Endometrial microvascular endothelial cells (primary cell): Measurements from ENCODE around the gene NR4A3. TPM values are rescaled to one million over a fixed set of nuclear protein-coding genes. Genes with fewer than 3 reads are reported as not detected.

Source experiments
- in situ Hi-C: cut with HindIII; loops from 2 replicates; pipeline ENCODE4 v1.10.0; 2017; ENCODE audit warnings: low sequenced_read_pairs, low pct_unique_long_range_greater_than_20kb; ENCODE audit errors: inconsistent ontology term
- total RNA-seq: library from RNA; depleted of rRNA; stranded (reverse); fragments of >200 nt; gene quantifications from one replicate; pipeline ENCODE4 v1.2.3, GENCODE V29; 2015; ENCODE audit errors: inconsistent ontology term

Gene NR4A3
- total RNA-seq, 1 donor from 2014 or later = not detected

- in situ Hi-C loops = no loop called here
Measured at GRCh38 chr9:99866398-99866797, 44.7 kb downstream of the NR4A3 start.

- in situ Hi-C loops = no loop called here
Measured at GRCh38 chr9:99867536-99867935, 45.9 kb downstream of the NR4A3 start.

DNA sequence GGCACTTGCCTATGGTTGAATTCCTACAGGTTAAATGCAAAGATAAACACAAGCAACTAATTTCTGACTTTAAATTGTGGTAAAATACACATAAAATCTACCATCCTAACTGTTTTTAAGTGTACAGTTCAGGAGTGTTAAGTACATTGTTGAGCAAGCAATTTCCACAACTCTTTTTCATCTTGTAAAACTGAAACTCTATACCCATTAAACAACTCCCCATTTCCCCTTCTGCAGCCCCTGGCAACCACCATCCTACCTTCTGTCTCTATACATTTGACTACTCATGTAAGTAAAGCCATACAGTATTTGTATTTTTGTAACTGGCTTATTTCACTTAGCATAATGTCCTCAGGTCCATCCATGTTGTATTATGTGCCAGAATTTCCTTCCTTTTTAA lies 46.3 kb downstream of the NR4A3 start:
- in situ Hi-C loops = no loop called here

GRCh38 chr9:99868845-99869244 lies 47.2 kb downstream of the NR4A3 start:
- in situ Hi-C loops = no loop called here

DNA sequence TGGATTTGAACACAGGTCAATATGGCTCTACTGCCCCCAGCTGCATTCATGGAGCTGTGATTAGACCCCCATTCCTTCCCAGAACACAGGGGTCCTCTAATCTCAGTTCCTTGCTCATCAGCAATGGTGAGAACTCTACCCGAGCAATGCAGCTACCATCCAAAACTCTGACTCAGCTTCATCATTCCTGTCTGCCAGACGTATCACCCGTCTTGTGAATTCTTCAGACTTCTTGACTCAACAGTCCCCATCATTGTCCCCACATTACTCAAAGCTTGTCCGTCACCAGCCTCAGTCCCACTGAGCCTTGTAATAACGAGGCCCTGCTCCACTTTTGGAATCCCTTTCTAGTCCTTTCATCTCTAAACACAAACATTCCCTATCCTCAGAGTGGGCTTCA lies 48.4 kb downstream of the NR4A3 start:
- in situ Hi-C loops = no loop called here

DNA sequence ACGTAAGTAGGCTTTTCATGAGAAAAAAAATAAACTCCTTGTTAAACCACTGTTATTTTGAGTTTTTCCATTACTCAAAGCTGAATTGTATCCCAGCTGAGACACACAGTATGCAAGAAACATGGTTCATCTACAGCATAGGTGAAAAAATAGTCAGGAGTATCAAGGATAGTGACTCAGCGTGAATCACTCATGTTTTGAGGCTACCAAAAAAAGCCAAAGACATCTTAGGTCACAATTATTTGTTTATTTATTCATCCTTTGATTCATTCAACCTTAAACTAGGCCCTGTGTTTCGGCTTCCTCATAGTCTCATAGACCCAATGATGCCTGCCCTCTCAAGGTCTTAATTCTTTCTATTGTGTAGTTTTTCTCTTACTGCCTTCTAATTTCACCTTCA lies 51.8 kb downstream of the NR4A3 start:
- in situ Hi-C loops = no loop called here

DNA sequence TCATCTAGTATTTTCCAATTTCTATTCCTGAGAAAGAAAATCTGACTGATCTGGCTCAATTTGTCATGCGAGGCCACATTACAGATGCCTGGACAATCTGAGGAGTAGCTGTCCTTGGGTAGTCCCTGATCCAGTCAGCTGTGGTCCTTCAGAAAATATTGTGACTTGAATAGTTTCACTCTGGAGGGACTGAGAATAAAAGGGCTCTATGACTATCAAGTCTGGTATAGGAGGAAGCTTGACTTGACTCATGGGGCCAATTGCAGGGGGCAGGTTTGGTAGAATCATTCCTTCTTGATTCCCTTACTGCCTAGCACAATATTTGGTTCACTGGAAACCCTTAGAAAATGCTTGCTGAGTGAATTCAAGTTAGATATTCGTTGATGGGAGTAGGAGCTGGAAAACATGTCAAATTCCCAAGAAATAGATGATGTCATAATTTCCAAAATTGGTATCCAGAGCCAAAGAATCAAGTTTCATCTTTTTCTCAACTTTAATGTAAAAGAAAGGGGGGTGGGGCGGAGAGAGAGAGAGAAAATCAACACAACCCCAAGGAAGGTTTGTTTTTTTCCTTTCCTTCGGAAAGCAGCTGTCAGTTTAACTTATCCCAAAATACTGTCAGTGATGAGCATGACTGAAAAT lies 52.4 kb downstream of the NR4A3 start:
- in situ Hi-C loops = no loop called here

DNA sequence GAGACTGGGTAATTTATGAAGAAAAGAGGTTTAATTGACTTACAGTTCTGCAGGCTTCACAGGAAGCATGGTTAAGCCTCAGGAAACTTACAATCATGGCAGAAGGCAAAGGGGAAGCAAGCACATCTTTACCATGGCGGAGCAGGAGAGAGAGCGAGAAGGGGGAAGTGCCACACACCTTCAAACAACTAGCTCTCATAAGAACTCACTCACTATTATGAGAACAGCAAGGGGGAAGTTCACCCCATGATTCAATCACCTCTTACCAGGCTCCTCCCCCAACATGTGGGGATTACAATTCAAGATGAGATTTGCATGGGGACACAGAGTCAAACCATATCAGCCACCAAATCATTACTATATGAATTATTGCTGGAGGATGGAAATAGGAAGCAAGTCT lies 54.5 kb downstream of the NR4A3 start:
- in situ Hi-C loops = no loop called here

- in situ Hi-C loops = no loop called here
Measured at GRCh38 chr9:99878651-99879050, 57.0 kb downstream of the NR4A3 start.

GRCh38 chr9:99881769-99882168 lies 60.1 kb downstream of the NR4A3 start:
- in situ Hi-C loops = no loop called here

DNA sequence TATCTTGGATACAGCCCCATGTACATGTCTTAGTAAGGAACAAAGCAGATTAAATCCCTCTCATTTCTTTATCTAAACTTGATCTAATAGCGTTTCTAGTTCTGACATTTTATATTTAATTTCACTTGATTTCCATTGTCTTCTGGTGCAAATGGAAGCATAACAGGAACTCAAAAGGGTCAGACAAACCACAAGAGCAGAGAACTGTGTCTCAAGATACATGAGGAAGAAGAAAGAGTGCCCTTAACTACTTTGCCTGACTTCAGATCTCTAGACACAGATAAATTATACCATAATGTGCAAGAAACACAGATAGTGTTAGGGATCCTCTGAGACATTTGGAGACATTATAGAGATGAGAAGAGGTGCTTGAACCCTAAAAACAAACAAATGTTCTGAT lies 64.1 kb downstream of the NR4A3 start:
- in situ Hi-C loops = no loop called here

DNA sequence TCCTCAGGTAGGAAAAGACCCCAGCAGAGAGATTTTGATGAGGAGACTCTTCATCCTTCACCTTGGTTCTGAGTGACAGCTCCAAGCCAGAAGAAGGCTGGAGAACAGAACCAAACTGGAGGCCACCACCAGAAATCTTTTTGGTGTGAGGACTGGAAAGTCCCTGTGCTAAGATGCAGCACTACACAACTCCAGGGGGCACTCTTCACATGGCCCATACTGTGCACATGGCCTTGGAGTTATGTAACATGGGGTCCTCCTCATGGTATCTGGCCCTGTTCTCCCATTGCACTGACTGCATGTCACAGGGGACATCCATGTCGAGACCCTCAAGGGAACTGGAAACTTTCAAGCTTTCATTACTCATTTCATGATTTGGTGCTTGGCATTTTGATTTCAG lies 67.4 kb downstream of the NR4A3 start:
- in situ Hi-C loops = no loop called here

GRCh38 chr9:99894826-99895225 lies 73.1 kb downstream of the NR4A3 start:
- in situ Hi-C loops = no loop called here

DNA sequence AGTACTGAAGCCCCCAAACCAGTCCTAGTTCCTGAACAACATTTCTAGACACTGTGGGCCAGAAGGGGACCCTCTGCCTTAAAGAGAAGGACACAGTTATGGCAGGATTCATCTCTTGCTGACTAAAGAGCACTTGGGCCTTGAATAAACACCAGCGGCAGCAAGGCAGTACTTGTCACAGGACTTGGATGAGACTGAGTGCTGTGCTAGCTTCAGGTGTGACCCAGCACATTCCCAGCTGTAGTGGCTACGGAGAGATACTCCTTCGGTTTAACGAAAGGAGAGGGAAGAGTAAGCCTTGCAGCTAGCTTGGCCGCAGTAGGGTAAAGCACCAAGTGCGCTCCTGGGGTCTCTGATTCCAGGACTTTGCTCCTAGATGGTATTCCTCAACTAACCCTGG lies 73.8 kb downstream of the NR4A3 start:
- in situ Hi-C loops = no loop called here

DNA sequence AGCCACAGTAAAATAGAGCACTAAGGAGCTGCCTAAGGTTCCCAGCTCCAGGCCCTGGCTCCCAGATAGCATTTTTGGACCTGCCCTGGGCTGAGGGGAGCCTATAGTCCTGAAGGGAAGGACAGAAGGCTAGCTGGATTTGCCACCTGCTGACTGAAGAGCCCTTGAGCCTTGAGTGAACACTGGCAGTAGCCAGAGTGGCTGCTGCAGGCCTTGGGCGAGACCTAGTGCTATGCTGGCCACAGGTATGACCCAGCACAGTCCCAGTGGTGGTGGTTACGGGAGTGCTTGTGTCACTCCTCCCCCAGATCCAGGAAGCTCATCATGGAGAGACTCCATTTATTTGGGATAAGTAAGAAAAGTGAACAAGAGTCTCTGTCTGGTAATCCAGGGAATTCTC lies 74.4 kb downstream of the NR4A3 start:
- in situ Hi-C loops = no loop called here

GRCh38 chr9:99903393-99903792 lies 81.7 kb downstream of the NR4A3 start:
- in situ Hi-C loops = no loop called here

DNA sequence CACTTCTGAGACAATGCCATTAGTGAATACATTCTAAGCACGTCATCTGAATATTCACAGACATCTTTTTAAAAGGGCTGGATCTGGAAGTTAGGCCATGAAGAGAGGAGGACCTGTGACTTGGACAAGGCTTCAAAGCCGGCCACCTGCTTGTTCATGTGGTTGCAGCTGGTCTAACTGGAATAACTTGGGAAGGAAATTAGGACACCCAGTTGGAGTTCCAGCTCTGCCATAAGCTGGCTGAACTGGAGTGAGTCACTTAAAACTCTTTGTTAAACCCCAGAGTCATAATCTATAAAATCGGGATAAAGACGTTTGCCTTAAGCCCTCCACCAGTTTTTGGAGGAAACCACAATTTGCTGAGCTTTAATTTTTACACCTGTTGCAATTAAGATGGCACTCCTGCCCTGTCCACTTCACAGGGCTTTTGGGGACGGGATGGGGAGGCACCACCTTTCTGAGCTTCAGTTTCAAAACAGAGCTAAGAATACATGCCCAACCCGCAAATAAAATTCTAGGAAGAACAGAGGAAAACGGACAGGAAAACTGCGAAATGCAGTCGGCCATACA lies 84.2 kb downstream of the NR4A3 start:
- in situ Hi-C loops = no loop called here

- in situ Hi-C loops = no loop called here
Measured at GRCh38 chr9:99906403-99907207, 84.9 kb downstream of the NR4A3 start, which contains the start of gene STX17. Gene STX17, plus strand, starts transcription at chr9:99906654. Its CDS starts 8,586 bp downstream, at chr9:99915240.

DNA sequence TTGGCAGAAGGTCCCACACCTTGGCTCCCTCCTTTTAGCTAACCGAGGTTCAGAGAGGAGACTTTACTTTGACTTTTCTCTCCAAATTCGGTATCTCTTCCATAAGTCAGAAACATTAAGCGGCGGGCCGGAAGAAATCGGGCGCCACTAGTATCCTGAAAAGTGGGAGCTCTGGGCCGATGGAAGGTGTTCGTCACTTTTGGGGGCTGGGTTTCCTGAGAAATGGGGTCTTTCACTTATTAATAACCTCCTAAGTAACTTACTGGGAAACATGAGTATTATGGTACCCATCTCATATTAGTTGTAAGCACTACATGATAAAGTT lies 85.5 kb downstream of the NR4A3 start:
- in situ Hi-C loops = no loop called here

GRCh38 chr9:99911600-99911999 lies 89.9 kb downstream of the NR4A3 start:
- in situ Hi-C loops = no loop called here
